Endothelial cell (in vitro differentiated cells): ENCODE measurements around the gene IL17REL. TPM values are rescaled to one million over a fixed set of nuclear protein-coding genes. Genes with fewer than 3 reads are reported as not detected.

Source experiments
- DNase-seq: peaks from one replicate; pipeline ENCODE4 v3.0.0; 2021; ENCODE audit warnings: low spot score
- H3K27ac Mint-ChIP-seq: one replicate; pipeline ENCODE4 v1.8.0; 2021; ENCODE audit warnings: mixed read lengths, inconsistent platforms; ENCODE audit not compliant: unreplicated experiment
- H3K27me3 Mint-ChIP-seq: one replicate; pipeline ENCODE4 v1.8.0; 2021; ENCODE audit warnings: mild to moderate bottlenecking, moderate library complexity, mixed read lengths, inconsistent platforms; ENCODE audit not compliant: unreplicated experiment
- H3K36me3 Mint-ChIP-seq: one replicate; pipeline ENCODE4 v1.8.0; 2021; ENCODE audit warnings: mild to moderate bottlenecking, low read depth, mixed read lengths, inconsistent platforms; ENCODE audit not compliant: unreplicated experiment
- H3K4me1 Mint-ChIP-seq: one replicate; pipeline ENCODE4 v1.8.0; 2021; ENCODE audit warnings: mild to moderate bottlenecking, mixed read lengths, inconsistent platforms; ENCODE audit not compliant: unreplicated experiment
- H3K4me3 Mint-ChIP-seq: one replicate; pipeline ENCODE4 v1.8.0; 2021; ENCODE audit warnings: mild to moderate bottlenecking, mixed read lengths, inconsistent platforms; ENCODE audit not compliant: unreplicated experiment
- H3K9me3 Mint-ChIP-seq: one replicate; pipeline ENCODE4 v1.8.0; 2021; ENCODE audit warnings: mixed read lengths, inconsistent platforms; ENCODE audit not compliant: unreplicated experiment
- total RNA-seq: library from RNA; stranded (reverse); fragmentation: NEBNext Ultra II Directional; extraction: Animal tissue kit (Norgen Biotek cat#: 25700); gene quantifications from one replicate; pipeline ENCODE4 v1.2.1, GENCODE V29; 2021; ENCODE audit not compliant: unreplicated experiment
- TF ChIP-seq, protein P1 (sequence below): fragments of 200-600 bp; sonication (generic); IDR thresholded peaks from one replicate; pipeline ENCODE4 v1.5.0; 2021; ENCODE audit warnings: antibody characterized with exemption; ENCODE audit not compliant: unreplicated experiment

IL17REL gene
- total RNA-seq, 1 donor from 2014 or later = 0.15 TPM

DNA sequence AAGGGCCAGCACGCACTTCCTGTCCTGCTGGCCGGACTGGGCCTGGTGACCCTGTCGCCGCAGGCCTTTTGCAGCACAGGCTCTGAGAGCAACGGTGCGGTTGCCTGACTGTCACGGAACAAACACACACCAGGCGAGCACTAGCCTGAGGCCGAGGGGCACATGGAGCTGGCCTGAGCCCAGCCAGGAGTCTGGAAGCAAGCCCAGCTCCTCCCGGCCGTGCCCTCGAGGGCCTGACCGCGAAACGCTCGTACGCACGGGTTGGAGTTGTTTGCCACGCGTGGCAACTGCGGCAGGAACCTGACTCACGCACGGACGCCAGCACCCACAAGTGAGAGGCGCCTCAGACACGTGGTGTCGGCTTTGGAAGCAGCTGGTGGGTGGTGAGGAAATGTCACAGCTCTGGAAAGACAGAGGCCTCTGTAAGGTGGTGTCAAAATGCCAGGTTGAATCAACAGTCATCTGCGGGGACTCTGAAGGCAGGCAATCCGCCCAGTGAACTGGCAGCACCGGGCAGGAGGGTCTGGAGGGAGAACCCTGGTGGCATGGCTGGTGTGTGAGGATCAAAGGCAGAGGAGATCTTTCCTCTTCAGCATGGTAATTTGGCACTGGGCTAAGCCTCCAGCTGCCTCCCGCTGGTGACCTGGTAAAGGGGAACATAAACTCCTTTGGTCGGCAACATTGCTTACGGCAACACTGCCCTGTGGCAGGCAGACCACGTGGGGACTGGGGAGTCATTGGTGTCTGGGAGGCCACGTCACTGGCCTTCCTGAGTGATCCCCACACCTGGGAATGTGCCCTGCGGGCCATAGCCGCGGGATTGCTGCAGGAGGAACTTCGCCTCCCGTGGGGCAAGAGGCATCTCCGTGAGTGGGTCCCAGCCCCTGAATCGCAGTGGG lies 15.3 kb upstream of the IL17REL start:
- H3K4me1 Mint-ChIP-seq = no peaks in the 10 kb centered on the region
- no peak for DNase-seq
- TF ChIP-seq, protein P1, sequence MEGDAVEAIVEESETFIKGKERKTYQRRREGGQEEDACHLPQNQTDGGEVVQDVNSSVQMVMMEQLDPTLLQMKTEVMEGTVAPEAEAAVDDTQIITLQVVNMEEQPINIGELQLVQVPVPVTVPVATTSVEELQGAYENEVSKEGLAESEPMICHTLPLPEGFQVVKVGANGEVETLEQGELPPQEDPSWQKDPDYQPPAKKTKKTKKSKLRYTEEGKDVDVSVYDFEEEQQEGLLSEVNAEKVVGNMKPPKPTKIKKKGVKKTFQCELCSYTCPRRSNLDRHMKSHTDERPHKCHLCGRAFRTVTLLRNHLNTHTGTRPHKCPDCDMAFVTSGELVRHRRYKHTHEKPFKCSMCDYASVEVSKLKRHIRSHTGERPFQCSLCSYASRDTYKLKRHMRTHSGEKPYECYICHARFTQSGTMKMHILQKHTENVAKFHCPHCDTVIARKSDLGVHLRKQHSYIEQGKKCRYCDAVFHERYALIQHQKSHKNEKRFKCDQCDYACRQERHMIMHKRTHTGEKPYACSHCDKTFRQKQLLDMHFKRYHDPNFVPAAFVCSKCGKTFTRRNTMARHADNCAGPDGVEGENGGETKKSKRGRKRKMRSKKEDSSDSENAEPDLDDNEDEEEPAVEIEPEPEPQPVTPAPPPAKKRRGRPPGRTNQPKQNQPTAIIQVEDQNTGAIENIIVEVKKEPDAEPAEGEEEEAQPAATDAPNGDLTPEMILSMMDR = no peak
- no peaks in the 10 kb centered on the region for H3K36me3 Mint-ChIP-seq
- no peak overlapping the region for H3K27ac Mint-ChIP-seq
- no peak overlapping the region for H3K4me3 Mint-ChIP-seq
- peaks cover 5% of the 10 kb centered on the region for H3K27me3 Mint-ChIP-seq
- no peaks in the 10 kb centered on the region for H3K9me3 Mint-ChIP-seq

DNA sequence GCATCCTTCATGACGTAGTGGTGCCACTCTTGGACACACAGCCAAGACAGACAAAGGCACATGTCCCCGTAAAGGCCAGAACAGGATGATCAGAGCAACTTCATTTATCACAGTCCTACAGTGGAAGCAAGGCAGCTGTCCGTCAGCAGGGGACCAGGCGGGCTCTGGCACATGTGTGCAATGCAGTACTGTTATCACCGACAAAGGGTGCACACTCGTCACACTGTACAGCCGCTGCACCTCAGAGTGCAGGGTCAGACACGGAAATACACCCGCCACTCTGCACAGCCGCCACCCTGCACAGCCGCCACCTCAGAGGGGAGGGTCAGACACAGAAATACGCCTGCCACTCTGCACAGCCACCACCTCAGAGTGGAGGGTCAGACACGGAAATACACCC lies 13.4 kb upstream of the IL17REL start:
- H3K27ac Mint-ChIP-seq = no peak overlapping the region
- TF ChIP-seq, protein P1 = no peak
- no peak for DNase-seq
- H3K27me3 Mint-ChIP-seq = peaks cover 5% of the 10 kb centered on the region
- H3K36me3 Mint-ChIP-seq = no peaks in the 10 kb centered on the region
- no peaks in the 10 kb centered on the region for H3K4me1 Mint-ChIP-seq
- H3K9me3 Mint-ChIP-seq = no peaks in the 10 kb centered on the region
- no peak overlapping the region for H3K4me3 Mint-ChIP-seq

DNA sequence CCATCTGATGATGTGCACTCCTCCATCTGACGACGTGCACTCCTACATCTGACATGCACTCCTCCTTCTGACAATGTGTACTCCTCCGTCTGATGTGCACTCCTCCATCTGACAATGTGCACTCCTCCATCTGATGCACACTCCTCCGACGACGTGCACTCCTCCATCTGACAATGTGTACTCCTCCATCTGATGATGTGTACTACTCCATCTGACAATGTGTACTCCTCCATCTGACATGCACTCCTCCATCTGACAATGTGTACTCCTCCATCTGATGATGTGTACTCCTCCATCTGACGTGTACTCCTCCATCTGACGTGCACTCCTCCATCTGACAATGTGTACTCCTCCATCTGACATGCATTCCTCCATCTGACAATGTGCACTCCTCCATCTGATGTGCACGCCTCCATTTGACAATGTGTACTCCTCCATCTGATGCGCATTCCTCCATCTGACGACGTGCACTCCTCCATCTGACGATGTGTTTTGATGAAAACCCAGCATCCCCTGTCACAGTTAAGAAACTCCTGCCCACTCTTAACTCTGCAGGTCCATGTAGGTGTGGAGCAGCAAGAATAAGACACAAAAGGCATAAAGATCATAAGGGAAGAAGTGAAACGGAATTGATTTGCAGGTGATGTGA lies 9.7 kb upstream of the IL17REL start:
- Mint-ChIP-seq H3K4me1 (no peaks in the 10 kb centered on the region), H3K27me3 (peaks cover 14% of the 10 kb centered on the region), H3K9me3 (peaks cover 4% of the 10 kb centered on the region), H3K27ac (no peak overlapping the region), H3K36me3 (no peaks in the 10 kb centered on the region), H3K4me3 (no peak overlapping the region)
- TF ChIP-seq, protein P1 = no peak
- DNase-seq = no peak

- TF ChIP-seq, protein P1 = no peak
- DNase-seq = no peak
- Mint-ChIP-seq H3K4me1 (no peaks in the 10 kb centered on the region), H3K27ac (no peak overlapping the region), H3K27me3 (peaks cover 14% of the 10 kb centered on the region), H3K9me3 (peaks cover 4% of the 10 kb centered on the region), H3K36me3 (no peaks in the 10 kb centered on the region), H3K4me3 (no peak overlapping the region)
These were observed 8.0 kb upstream of the IL17REL start for GRCh38 chr22:50020606-50021005.

DNA sequence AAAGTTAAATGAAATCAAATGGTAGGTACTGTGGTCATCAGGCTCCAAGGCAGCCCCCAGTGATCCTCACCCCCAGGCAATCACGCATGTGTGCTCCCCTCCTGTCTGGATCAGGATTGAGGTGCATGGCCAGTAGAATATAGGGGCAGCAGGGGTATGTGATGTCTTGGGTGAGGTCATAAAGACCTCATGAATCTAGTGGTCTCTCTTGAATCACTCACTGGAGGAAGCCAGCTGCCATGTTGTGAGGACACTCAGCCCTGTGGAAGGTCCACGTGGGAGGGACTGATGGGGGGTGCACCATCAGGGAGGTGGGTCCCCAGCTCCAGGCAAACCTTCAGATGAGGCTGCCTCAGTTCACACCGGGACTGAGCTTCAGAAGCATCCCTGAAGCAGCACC lies 6.8 kb upstream of the IL17REL start:
- Mint-ChIP-seq H3K36me3 (no peaks in the 10 kb centered on the region), H3K9me3 (peaks cover 4% of the 10 kb centered on the region)

More for the DNA sequence above, 6.8 kb upstream of the IL17REL start:
- H3K4me1 Mint-ChIP-seq = no peaks in the 10 kb centered on the region
- H3K4me3 Mint-ChIP-seq = no peak overlapping the region
- no peak overlapping the region for H3K27ac Mint-ChIP-seq
- no peak for DNase-seq
- H3K27me3 Mint-ChIP-seq = peaks cover 11% of the 10 kb centered on the region
- TF ChIP-seq, protein P1 = no peak
